OCI-LY3 (cell line): ENCODE data around the gene NLK.

Source experiments
- CTCF ChIP-seq: fragments of 200-600, 300-600 bp; sonication (generic); IDR thresholded peaks from 2 replicates; pipeline ENCODE4 v1.5.1; 2014; ENCODE audit warnings: antibody characterized with exemption, low read length, low read depth
- EZH2phosphoT487 ChIP-seq: fragments of 200-600 bp; shearing (Covaris generic); IDR thresholded peaks from 2 replicates; pipeline ENCODE4 v1.6.1; 2018; ENCODE audit warnings: antibody characterized with exemption, mixed run types, low read depth

- TF ChIP-seq CTCF (no peak), EZH2phosphoT487 (no peak)
Measured at GRCh38 chr17:28100936-28101335, 58.5 kb downstream of the NLK start.
